GM18909 (cell line): ENCODE measurements around the gene SMARCAD1.

Experiments used
- ATAC-seq: cut with Tn5 transposase; IDR thresholded peaks from one replicate; pipeline ENCODE4 v1.9.1; 2021; ENCODE audit warnings: mild to moderate bottlenecking; ENCODE audit not compliant: unreplicated experiment, poor library complexity

Gene SMARCAD1, protein sequence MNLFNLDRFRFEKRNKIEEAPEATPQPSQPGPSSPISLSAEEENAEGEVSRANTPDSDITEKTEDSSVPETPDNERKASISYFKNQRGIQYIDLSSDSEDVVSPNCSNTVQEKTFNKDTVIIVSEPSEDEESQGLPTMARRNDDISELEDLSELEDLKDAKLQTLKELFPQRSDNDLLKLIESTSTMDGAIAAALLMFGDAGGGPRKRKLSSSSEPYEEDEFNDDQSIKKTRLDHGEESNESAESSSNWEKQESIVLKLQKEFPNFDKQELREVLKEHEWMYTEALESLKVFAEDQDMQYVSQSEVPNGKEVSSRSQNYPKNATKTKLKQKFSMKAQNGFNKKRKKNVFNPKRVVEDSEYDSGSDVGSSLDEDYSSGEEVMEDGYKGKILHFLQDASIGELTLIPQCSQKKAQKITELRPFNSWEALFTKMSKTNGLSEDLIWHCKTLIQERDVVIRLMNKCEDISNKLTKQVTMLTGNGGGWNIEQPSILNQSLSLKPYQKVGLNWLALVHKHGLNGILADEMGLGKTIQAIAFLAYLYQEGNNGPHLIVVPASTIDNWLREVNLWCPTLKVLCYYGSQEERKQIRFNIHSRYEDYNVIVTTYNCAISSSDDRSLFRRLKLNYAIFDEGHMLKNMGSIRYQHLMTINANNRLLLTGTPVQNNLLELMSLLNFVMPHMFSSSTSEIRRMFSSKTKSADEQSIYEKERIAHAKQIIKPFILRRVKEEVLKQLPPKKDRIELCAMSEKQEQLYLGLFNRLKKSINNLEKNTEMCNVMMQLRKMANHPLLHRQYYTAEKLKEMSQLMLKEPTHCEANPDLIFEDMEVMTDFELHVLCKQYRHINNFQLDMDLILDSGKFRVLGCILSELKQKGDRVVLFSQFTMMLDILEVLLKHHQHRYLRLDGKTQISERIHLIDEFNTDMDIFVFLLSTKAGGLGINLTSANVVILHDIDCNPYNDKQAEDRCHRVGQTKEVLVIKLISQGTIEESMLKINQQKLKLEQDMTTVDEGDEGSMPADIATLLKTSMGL

GRCh38 chr4:94207469-94208224, at the start of gene SMARCAD1:
TSS of gene SMARCAD1 (plus strand) at chr4:94207865. CDS start at chr4:94208395, 530 bp downstream.
- ATAC-seq: peak; percentile 96

GRCh38 chr4:94158883-94159282, 48.8 kb upstream of the SMARCAD1 start:
- ATAC-seq: no peak

DNA sequence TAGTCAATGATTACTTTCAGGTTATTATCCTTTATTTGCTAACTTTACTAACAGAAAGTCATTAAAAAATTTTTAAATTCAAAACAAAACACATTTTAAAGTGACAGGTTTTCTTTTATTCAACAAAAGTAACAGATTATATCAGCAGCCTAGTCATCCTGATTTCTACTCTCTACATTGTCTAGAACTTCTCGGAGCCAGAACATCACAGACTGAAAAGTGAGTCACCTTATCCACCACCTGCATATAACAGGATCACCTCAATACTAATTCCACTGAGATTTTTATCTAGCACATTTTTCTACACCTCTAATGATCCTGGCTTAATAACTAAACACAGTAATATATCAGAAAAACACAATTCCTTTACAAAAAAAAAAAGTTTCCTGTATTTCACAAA, 47.9 kb upstream of the SMARCAD1 start:
- no peak for ATAC-seq

GRCh38 chr4:94160774-94161173, 46.9 kb upstream of the SMARCAD1 start:
- no peak for ATAC-seq

DNA sequence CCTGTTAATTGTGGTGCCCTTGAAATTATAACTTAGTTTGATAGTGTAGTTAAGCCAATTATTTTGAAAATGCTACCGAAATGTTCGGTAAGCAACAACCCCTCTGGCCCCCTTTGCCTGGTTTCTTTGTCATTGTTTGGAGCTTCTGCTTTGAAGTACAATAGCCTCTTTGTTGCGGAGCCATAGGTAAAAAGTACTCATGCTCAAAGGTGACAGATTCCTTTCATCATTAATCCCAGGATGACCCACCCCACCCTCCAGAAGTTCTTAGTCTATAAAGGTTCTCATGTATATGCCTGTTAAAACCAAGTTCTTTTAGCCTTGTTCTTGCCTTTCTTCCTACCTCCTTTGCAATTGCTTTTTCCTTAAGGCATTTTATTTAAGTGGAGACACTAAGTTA, 42.4 kb upstream of the SMARCAD1 start:
- no peak for ATAC-seq

GRCh38 chr4:94168321-94168720, 39.3 kb upstream of the SMARCAD1 start:
- ATAC-seq: no peak

DNA sequence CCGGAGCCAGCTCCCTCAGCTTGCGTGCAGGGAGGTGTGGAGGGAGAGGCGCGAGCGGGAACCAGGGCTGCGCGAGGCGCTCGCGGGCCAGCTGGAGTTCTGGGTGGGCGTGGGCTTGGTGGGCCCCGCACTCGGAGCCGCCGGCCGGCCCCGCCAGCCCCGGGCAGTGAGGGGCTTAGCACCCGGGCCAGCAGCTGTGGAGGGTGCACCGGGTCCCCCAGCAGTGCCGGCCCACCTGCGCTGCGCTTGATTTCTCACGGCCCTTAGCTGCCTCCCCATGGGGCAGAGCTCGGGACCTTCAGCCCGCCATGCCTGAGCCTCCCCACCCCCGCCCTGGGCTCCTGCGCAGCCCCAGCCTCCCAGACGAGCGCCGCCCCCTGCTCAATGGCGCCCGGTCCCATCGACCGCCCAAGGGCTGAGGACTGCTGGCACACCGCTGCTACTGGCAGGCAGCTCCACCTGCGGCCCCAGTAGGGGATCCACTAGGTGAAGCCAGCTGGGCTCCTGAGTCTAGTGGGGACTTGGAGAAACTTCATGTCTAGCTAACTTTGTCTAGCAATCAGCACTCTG, 37.8 kb upstream of the SMARCAD1 start:
- no peak for ATAC-seq

DNA sequence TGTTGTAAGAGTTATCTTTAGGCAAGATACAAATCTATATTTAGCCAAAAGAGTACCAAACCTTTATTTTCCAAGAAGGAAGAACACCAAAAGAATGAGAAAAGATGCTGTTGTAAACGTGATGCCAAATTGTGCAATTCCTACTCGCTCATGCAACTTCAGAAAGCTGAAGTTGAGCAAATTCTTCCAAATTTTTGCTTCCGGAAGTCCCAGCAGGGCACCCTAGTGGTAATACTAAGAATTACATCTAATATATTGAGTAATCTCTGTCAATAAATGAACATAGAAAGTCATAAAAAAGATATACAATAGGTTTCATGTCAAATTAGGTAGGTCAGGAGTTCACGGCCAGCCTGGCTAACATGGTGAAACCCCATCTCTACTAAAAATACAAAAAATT, 36.0 kb upstream of the SMARCAD1 start:
- no peak for ATAC-seq

GRCh38 chr4:94175553-94176261, 32.0 kb upstream of the SMARCAD1 start:
- no peak for ATAC-seq

GRCh38 chr4:94177822-94178221, 29.8 kb upstream of the SMARCAD1 start:
- ATAC-seq: no peak

GRCh38 chr4:94181815-94182214, 25.9 kb upstream of the SMARCAD1 start:
- no peak for ATAC-seq

- ATAC-seq: no peak
These were observed 4.9 kb upstream of the SMARCAD1 start for GRCh38 chr4:94202769-94203168.

DNA sequence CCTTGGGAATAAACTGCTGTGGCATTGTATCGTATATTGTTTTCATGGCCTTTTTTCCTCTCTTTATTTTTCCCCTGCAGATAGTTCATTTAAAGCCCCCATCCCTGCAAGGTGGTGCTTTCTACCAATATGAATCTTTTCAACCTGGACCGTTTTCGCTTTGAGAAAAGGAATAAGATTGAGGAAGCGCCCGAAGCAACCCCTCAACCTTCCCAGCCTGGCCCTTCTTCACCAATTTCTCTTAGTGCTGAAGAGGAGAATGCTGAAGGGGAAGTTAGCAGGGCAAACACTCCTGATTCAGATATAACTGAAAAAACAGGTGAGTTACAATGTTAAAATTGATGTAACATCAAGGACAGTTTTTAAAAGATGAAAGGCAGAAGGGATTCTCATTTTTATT, 601 bp downstream of the SMARCAD1 start:
- ATAC-seq: no peak

GRCh38 chr4:94208918-94209317, 1.3 kb downstream of the SMARCAD1 start:
- ATAC-seq: no peak

- no peak for ATAC-seq
These were observed 4.2 kb downstream of the SMARCAD1 start for GRCh38 chr4:94211861-94212260.

DNA sequence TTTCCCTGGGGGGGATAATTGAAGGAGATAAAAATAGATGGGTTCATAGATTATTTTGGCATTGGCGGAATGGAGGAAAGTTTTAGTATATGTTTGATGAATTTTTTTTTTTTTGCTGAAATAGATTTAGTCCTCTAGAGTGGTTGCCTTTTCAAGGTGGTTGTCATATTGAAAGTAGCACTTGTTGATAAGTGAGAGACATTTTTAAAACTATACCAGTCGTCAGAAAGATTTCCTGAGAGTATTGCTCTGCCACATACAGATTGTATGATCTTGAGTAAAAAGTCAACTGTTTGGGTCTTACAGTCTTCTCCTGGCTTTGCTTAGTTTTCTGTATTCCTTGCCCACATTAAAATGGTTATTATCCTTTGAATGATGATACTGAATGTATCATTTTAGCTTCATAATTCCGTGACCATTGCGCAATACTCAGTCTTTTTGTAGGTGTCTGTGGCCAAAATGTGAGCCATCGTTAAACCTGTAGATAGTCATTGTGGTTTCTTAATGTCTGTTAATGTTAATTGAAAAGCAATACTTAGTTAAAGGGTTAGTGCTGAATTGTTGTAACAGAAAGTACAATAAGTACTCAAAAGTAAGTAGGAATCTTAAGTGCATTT, 7.1 kb downstream of the SMARCAD1 start:
- no peak for ATAC-seq

DNA sequence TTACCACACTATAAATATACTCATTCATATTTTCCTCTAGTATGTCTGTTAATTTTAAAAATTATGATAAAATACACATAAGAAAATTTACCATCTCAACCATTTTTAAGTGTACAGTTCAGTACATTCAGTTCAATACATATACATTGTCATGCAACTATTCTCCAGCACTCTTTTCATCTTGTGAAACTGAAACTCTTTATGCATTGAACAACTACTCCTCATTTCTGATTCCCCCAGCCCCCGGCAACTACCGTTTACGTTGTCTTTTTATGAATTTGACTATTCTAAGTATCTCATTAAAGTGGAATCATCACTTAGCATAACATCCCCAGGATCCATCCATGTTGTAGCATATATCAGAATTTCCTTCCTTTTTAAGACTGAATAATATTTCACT, 8.7 kb downstream of the SMARCAD1 start:
- no peak for ATAC-seq

GRCh38 chr4:94219402-94219801, 11.7 kb downstream of the SMARCAD1 start:
- no peak for ATAC-seq

DNA sequence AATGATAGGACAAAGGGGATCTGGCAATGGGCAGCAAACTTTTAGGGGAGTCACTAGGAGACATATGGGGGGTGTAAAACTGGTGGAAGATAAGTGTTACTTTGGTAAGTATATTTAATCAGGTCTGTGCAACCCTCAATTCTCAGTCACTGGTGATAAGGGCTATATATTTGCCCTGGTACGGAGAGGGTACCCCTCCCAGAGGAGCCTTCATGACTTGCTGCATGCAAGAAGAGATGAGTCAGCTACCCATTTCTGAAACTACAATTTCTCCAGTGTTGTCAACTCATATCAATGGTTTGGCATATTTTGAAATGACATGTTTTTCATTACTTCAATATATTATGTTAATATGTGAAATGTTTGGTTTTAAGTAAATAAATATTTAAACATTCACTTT, 14.3 kb downstream of the SMARCAD1 start:
- no peak for ATAC-seq
